K562 (cell line): Measurements from ENCODE around the gene PEX7. TPM values are rescaled to one million over a fixed set of nuclear protein-coding genes. Genes with fewer than 3 reads are reported as not detected.

Source experiments
- DEAF1 ChIP-seq: fragments of 450-650 bp; formaldehyde crosslinking; IDR thresholded peaks from 2 replicates; pipeline ENCODE4 v1.4.0; 2020; ENCODE audit warnings: mild to moderate bottlenecking, moderate library complexity
- DPF2 ChIP-seq: fragments of 450-650 bp; IDR thresholded peaks from 2 replicates; pipeline ENCODE4 v1.6.1; 2016
- EGR1 ChIP-seq: fragments of 450-650 bp; conservative IDR thresholded peaks from 2 replicates; pipeline ENCODE4 v1.6.1; 2017; ENCODE audit warnings: mild to moderate bottlenecking
- GMEB1 ChIP-seq: fragments of 250-450 bp; sonication (Bioruptor Pico); IDR thresholded peaks from 2 replicates; pipeline ENCODE4 v1.4.0; 2020; ENCODE audit warnings: mild to moderate bottlenecking
- MAFG ChIP-seq: fragments of 450-650 bp; conservative IDR thresholded peaks from 2 replicates; pipeline ENCODE4 v1.6.1; 2016; ENCODE audit warnings: missing genetic modification characterization, missing compliant biosample characterization
- NFIC ChIP-seq: fragments of 450-650 bp; IDR thresholded peaks from 2 replicates; pipeline ENCODE4 v1.6.1; 2017; ENCODE audit warnings: mild to moderate bottlenecking, inconsistent platforms
- PRPF4 ChIP-seq: fragments of 200-400 bp; formaldehyde crosslinking; IDR thresholded peaks from one replicate; pipeline ENCODE4 v1.6.1; 2017; ENCODE audit warnings: low read length, low read depth, mild to moderate bottlenecking; ENCODE audit not compliant: insufficient read depth, poor library complexity, severe bottlenecking
- SIN3B ChIP-seq: fragments of 450-650 bp; IDR thresholded peaks from 2 replicates; pipeline ENCODE4 v1.6.1; 2017; ENCODE audit warnings: low read depth, mild to moderate bottlenecking, moderate library complexity
- SP1 ChIP-seq: sonication (generic); formaldehyde crosslinking; IDR thresholded peaks from 2 replicates; pipeline ENCODE4 v1.8.1; 2022; ENCODE audit warnings: mild to moderate bottlenecking, missing genetic modification reagents
- TCF7L2 ChIP-seq: fragments of 150-350 bp; IDR thresholded peaks from 2 replicates; pipeline ENCODE4 v1.6.1; 2016; ENCODE audit warnings: low read depth, mild to moderate bottlenecking, low read length, moderate library complexity
- TEAD4 ChIP-seq, 2 experiments: sonication (generic) in 1 of 2; formaldehyde crosslinking in 1 of 2; IDR thresholded peaks; 2 replicates each; pipeline versions ENCODE4 v1.6.1 to v1.8.0; 2012 to 2022; ENCODE audit warnings: borderline replicate concordance in 1 of 2, inconsistent platforms in 1 of 2, low read length in 1 of 2, mild to moderate bottlenecking in 1 of 2, missing genetic modification reagents in 1 of 2
- TOE1 ChIP-seq, 2 experiments: fragments of 450-650 bp in 1 of 2; sonication (generic) in 1 of 2; formaldehyde crosslinking in 1 of 2; IDR thresholded peaks; 2 replicates each; pipeline versions ENCODE4 v1.7.1 to v1.8.0; 2016 to 2022; ENCODE audit warnings: borderline replicate concordance in 2 of 2, mild to moderate bottlenecking in 2 of 2, antibody characterized with exemption in 1 of 2, inconsistent platforms in 1 of 2, low read depth in 1 of 2, missing genetic modification reagents in 1 of 2, moderate library complexity in 1 of 2
- ZNF134 ChIP-seq: fragments of 250-450 bp; sonication (Bioruptor Pico); conservative IDR thresholded peaks from 2 replicates; pipeline ENCODE4 v1.4.0; 2020
- polyA plus RNA-seq, 8 experiments: library from polyadenylated mRNA; depleted of rRNA in 4 of 8; stranded (reverse) in 5 of 8; unstranded in 3 of 8; fragments of >200 nt; fragmentation: Nextera tagmentation in 2 of 8; fragmentation: Illumina TruSeq in 1 of 8; extraction: Ambion mirVana in 2 of 8; extraction: Trizol in 1 of 8; gene quantifications; 2 replicates each; pipeline versions ENCODE4 v1.2.1 to v1.2.3, GENCODE V29; 2011 to 2014; ENCODE audit warnings: inconsistent platforms in 1 of 8, missing spikeins in 1 of 8
- total RNA-seq, 7 experiments: library from RNA; depleted of rRNA in 6 of 7; stranded (reverse); fragments of >200 nt in 6 of 7; fragmentation: Illumina TruSeq in 2 of 7; extraction: Trizol in 2 of 7; gene quantifications; 2 replicates each; pipeline versions ENCODE4 v1.2.1 to v1.2.3, GENCODE V29; 2011 to 2021; ENCODE audit warnings: low replicate concordance in 1 of 7

Gene PEX7
- total and polyA plus RNA-seq, 9 of the 15 experiments (the other 6 are each of a cell fraction or from before 2014, with no cell fraction given): 1.6 to 12.9 (median 9.1) TPM

GRCh38 chr6:136790411-136791295 lies 31.7 kb upstream of the PEX7 start (continued):
- TF ChIP-seq PRPF4 (no peak), DPF2 (no peak), ZNF134 (CRISPR knock-in tag) (no peak), SP1 (0 out of 2 replicates have a peak, but pooled peaks have one; percentile 20), TCF7L2 (no peak), SIN3B (no peak), EGR1 (no peak), MAFG (no peak), DEAF1 (CRISPR knock-in tag) (0 out of 2 replicates have a peak, but pooled peaks have one; percentile 21), NFIC (peak; percentile 75), TOE1 (IDR thresholded peaks at IDR 0.05; ENCODE audit: borderline replicate concordance) (no peak), TOE1 (CRISPR knock-in tag; IDR thresholded peaks at IDR 0.05; ENCODE audit: borderline replicate concordance, low read depth) (no peak), GMEB1 (CRISPR knock-in tag) (no peak), TEAD4 (IDR thresholded peaks at IDR 0.05; ENCODE audit: low read length) (no peak), TEAD4 (CRISPR knock-in tag; IDR thresholded peaks at IDR 0.05; ENCODE audit: borderline replicate concordance) (no peak)
